Lower leg skin (tissue), 4 donors: ENCODE data around the gene COX19. TPM values are rescaled to one million over a fixed set of nuclear protein-coding genes. Genes with fewer than 3 reads are reported as not detected.

Source experiments
- DNase-seq, 2 donors: peaks; one replicate each; pipeline ENCODE4 v3.0.0-alpha.2; 2019; ENCODE audit warnings: low spot score in 2 of 2
- H3K4me3 ChIP-seq: fragments of 200-600 bp; sonication (generic); 2 replicates; pipeline ENCODE4 v1.5.1; 2017; ENCODE audit warnings: mild to moderate bottlenecking, low read depth; ENCODE audit not compliant: poor library complexity, severe bottlenecking
- POLR2A ChIP-seq, 2 donors: fragments of 450-650 bp; IDR thresholded peaks; one replicate each; pipeline ENCODE4 v1.6.1; 2016 to 2017; ENCODE audit warnings: antibody characterized with exemption in 2 of 2, mild to moderate bottlenecking in 1 of 2, moderate library complexity in 1 of 2
- WGBS, 2 donors: methylation state at CpG; one replicate each; pipeline ENCODE4 v1.1.5; 2018; 5-methylcytosine and 5-hydroxymethylcytosine counted together
- intact Hi-C: fragments of 100-400 bp; cut with DNase I; formaldehyde crosslinking; loops from one replicate; pipeline ENCODE4 v1.15.0; 2023; ENCODE audit warnings: low total_unique reads
- total RNA-seq, 4 donors: library from RNA; depleted of rRNA; stranded (reverse); fragments of >200 nt; gene quantifications; one replicate each; pipeline ENCODE4 v1.1.0, GENCODE V29; 2016
- TF ChIP-seq, protein P1 (sequence below), 3 donors: fragments of 450-650 bp; IDR thresholded peaks; one replicate each; pipeline ENCODE4 v1.5.1; 2016; ENCODE audit warnings: antibody characterized with exemption in 3 of 3, mild to moderate bottlenecking in 3 of 3, moderate library complexity in 2 of 3

COX19 gene
- total RNA-seq, 4 donors from 2014 or later = 13.0 to 25.1 (median 15.1) TPM

DNA sequence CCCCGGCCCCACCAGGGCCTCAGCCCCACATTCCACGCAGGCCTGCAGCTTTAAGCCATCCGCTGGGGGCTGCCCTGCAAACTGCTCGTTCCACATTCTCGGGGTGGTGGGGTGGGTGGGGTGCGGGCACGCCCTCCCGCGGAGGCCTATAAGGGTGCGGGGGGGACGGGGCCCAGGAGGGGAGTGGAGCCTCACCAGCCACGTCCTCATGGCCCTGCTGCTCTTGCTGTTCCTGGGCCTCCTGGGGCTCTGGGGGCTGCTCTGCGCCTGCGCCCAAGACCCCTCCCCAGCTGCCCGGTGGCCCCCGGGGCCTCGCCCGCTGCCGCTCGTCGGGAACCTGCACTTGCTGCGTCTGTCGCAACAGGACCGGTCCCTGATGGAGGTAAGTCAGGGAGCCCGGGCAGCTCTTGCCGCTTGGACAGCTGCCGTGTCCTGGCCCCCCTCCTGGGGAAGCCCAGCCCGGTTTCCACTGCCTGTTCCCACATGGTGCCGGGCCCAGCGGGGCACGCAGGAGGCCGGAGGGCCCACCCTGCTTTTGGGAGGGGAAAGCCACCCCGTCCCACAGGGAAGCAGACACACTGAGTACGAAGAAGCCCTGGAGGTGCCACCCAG lies 7.8 kb upstream of the COX19 start, which contains the start of gene CYP2W1:
Gene CYP2W1, plus strand, starts transcription at position 178 of the 612 bp plus-strand sequence. Its CDS starts 31 bp downstream, at position 209.
- DNase-seq = no peak

GRCh38 chr7:982511-983003 lies 7.2 kb upstream of the COX19 start:
- WGBS, 2 donors = 34 to 58% methylated on average over 9 to 10 of the region's 10 CpGs
- no peak for TF ChIP-seq POLR2A (IDR thresholded peaks at IDR 0.05)
- TF ChIP-seq, protein P1, sequence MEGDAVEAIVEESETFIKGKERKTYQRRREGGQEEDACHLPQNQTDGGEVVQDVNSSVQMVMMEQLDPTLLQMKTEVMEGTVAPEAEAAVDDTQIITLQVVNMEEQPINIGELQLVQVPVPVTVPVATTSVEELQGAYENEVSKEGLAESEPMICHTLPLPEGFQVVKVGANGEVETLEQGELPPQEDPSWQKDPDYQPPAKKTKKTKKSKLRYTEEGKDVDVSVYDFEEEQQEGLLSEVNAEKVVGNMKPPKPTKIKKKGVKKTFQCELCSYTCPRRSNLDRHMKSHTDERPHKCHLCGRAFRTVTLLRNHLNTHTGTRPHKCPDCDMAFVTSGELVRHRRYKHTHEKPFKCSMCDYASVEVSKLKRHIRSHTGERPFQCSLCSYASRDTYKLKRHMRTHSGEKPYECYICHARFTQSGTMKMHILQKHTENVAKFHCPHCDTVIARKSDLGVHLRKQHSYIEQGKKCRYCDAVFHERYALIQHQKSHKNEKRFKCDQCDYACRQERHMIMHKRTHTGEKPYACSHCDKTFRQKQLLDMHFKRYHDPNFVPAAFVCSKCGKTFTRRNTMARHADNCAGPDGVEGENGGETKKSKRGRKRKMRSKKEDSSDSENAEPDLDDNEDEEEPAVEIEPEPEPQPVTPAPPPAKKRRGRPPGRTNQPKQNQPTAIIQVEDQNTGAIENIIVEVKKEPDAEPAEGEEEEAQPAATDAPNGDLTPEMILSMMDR (IDR thresholded peaks at IDR 0.05) = no peak

More for the DNA sequence above, 7.8 kb upstream of the COX19 start, which contains the start of gene CYP2W1:
- TF ChIP-seq, protein P1 (IDR thresholded peaks at IDR 0.05) = no peak
- no peak for TF ChIP-seq POLR2A (IDR thresholded peaks at IDR 0.05)
- no peak within 1 kb of the TSS for H3K4me3 ChIP-seq
- intact Hi-C loops = no loop called here
- WGBS, 2 donors = 34 to 43% methylated on average over 20 to 26 of the region's 34 CpGs

DNA sequence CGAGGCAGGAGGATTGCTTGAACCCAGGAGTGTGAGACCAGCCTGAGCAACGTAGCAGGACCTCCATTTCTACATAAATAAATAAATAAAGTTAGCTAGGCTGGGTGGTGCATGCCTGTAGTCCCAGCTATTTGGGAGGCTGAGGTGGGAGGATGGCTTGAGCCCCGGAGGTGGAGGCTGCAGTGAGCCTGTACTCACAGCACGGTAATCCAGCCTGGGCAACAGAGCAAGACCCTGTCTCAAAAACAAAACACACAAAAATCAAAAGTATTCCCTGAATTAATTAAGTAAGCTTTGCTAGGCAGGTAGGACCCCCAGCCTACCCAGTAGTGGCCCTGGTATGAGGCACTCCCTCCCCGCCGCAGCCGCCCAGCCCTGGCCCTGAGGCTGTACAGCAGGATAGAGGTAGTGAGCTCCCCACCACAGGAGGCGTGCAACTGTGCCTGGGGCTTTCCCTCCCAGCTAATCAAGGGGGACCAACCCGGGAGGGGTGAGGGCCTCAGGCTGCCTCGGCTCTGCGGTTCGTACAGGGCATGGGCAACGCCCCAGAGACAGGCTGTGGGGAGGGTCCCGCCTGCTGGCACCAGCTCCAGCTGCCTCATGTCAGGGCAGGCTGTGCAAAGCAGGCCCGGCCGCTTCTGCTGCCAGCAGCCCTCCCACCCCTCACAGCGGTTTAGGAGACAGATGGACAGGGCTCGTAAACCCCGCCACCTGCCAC lies 6.6 kb upstream of the COX19 start:
- DNase-seq = no peak
- no peak overlapping the region for H3K4me3 ChIP-seq
- intact Hi-C loops = no loop called here
- WGBS, 2 donors = 55 to 64% methylated on average over 14 to 17 of the region's 19 CpGs
- TF ChIP-seq, protein P1 (IDR thresholded peaks at IDR 0.05) = no peak
- TF ChIP-seq POLR2A (IDR thresholded peaks at IDR 0.05) = no peak

More at GRCh38 chr7:982511-983003, 7.2 kb upstream of the COX19 start:
- DNase-seq = no peak
- intact Hi-C loops = no loop called here
- H3K4me3 ChIP-seq = no peak overlapping the region

DNA sequence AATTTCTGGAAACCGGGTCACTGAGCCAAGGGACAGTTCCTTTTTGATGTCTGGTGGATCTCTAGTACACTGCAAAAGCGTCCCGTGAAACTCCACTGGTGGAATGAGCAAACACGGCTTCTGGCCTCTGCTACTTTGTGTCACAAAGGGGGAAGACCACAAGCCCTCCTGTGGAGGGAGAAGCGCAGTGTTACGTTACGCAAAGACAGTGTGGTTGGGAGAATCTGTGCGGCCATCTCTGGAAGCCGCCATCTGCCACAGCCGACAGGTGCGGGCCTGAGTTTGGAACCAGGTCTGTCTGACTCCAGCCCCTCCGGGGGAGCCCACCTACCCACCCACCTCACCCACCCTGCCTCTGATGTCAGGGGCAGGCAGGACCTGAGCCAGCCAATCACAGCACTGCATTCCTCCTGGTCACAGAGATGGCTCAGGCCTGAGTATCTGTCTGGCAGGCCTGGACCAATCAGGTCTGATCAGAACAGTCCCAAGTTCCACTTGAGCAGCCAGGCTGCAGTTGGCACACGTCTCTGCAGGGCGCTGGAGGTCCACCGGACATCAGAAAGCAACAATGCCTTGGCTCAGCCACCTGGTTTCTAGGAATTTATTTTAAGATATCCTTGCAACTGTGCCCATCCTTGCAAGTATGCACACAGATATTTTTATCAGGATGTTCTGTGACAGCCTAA lies 4.7 kb upstream of the COX19 start:
- intact Hi-C loops = no loop called here
- H3K4me3 ChIP-seq = no peak overlapping the region
- WGBS, 2 donors = 65 to 81% methylated on average over 15 of the region's 15 CpGs
- no peak for TF ChIP-seq POLR2A (IDR thresholded peaks at IDR 0.05)
- TF ChIP-seq, protein P1 (IDR thresholded peaks at IDR 0.05) = no peak
- no peak for DNase-seq

DNA sequence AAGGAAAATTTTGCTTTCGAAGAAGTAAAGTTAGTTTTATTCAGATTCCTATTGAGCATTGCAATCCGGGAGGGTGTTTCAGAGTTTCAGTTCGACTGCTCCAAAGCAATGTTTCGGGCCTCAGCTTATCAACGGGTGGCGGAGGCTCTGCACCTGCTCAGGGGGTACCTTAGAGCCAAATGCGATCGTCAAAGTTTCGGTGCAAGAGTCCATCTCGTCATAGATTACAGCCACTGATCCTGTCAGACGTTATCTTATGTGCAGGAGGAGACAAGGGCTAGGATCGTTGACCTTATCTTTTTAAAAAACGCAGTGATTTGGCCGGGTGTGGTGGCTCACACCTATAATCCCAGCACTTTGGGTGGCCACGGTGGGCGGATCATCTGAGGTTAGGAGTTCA lies 3.8 kb upstream of the COX19 start:
- H3K4me3 ChIP-seq = no peak overlapping the region
- no peak for DNase-seq
- intact Hi-C loops = no loop called here
- 87 to 91% methylated on average over 16 of the region's 16 CpGs for WGBS, 2 donors
- TF ChIP-seq POLR2A (IDR thresholded peaks at IDR 0.05) = no peak
- TF ChIP-seq, protein P1 (IDR thresholded peaks at IDR 0.05) = no peak
